Stimulated activated CD8-positive, alpha-beta memory T cell treated with anti-CD3 and anti-CD28 coated beads, Interleukin-12 subunit alpha, Interleukin-12 subunit beta, amount 100 ng/mL, for 4 hours (primary cell): ENCODE data around the gene ATG2A.

Experiments used
- DNase-seq: peaks from one replicate; pipeline ENCODE4 v3.0.0-alpha.2; 2020; ENCODE audit warnings: low read depth

The ATG2A gene

DNA sequence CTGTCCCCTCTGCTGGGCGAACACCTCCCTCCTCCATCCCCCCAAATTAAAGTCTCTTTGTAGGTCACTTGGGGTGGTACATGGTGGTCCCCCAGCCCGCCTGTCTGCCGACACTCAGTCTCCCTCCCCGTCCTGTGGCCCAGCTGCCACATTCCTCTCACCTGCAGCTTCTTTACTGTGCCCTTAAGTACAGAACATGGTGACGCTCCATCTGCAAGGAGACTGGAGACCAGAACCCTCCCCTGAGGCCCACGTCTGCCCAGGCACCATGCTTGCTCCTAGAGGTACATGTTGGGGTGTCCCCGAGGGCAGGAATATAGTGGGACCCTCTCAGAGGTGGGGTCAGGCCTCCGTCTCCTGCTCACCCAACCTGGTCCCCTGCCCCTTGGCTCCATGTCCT is 33.0 kb downstream of the ATG2A start:
- DNase-seq, result no peak

DNA sequence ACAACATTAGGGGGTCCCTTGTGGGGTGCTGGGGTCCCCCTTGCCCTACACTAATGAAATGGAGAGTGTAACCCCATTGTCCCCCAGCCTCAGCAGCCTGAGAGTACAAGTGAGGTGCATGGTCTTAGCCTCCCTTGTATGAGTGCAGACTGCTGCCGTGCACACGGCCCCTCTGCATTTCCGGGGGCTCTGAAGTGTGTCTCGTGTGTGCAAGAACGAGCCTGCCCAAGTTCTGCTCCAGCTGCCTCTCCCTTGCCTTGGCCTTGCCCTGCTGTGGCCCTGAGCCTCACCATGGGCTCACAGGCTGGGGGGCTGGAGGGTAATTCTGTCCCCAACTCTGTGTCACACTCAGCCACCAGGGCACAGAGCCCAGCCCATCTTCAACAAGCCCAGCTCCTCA is 33.4 kb downstream of the ATG2A start:
- DNase-seq, result no peak

DNA sequence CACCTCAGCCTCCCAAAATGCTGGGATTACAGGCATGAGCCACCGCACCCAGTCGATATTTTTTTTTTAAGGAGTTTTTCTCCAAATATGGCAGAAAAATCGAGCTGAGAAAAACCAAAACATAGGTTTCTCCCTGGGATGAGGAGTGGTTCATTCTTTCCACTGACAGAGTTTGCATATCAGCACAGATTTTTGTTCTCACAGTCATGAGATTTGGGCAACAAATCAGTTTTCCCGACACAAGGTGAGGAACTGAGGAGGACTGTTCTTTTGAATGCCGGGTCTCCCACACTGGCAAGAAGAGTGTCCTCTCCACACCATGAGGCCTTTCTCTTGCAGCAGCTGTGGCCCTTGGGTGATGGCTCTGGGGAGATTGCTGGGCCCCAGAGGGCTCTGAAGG is 34.8 kb downstream of the ATG2A start:
- no peak for DNase-seq

DNA sequence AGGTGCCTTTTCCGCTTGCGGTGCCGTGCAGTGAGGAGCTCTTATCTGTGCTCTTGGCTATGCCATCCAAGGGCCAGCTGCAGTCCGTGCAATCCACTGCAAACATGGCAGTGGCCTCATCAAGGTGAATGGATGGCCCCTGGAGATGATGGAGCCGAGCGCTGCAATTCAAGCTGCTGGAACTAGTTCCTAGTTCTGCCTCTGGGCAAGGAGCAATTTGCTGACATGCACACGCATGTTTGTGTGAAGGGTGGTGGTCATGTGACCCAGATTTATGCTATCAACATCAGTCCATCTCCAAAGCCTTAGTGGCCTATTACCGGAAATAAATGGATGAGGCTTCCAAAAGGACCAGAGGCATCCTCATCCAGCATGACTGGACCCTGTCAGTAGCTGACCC is 35.5 kb downstream of the ATG2A start:
- no peak for DNase-seq

DNA sequence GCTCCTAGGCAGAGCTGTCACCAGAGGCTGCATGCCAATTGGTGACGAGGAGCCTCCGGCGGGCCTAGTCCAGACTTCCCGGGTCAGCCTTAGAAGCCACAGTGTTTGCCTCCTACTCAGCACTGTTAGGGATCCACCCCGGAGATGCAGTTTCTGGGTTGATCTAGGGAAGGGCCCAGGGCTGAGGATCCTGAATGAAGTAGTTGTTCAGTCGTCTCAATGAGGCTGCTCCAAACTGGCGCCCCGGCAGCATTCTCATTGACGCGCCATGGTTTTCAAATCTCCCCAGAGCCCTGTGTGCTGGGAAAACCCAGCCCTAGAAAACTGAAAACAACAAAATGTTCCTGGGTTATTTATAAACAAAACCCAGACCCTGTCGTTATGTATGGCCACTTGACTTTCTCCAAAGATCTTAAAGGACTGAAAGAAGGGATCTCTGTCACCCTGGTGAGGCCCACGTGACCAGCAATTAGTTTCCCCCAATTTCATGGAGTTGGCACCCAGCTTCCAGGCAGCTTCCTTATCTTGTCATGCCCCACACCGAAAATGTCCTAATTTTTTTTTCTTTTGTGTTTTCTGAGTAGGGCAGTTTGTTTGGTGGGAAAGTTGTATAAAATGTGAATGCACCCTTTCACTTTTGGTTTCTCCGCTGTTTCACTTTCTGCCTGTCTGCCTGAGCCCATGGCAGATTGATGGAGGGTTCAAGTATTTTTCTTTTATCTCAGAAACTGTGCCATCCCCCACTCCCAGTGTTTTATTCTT is 36.6 kb downstream of the ATG2A start:
- no peak for DNase-seq

DNA sequence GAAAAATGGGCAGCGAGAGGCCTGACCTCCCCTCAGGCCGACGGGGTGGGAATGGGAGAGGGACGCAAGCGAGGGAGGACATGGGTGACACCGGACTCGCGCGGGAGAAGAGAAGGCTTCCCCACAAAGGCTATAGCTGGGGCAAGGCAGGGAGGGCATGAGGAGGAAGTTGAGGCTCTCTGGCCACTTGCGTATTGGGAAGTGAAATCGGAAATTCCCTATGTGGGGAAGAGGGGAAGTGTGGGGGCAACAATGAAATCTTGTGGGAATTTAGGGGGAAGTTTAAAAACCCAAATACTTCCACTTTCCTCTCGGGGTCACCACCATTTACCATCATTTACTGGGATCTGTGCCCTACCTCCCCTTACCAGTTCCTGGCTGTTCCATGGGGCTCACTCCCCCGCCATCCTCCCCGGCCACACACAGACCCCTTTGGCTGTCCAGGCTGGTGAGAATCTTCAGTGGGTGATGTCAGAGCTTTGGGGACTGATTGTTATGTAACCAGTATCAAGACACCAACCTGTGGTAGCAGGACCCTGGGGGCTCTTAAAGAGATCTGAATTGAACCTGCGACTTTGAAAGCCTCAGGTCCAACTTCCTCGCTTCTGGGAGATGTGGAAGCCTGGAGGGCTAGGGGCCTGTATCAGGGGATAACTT is 37.6 kb downstream of the ATG2A start:
- no peak for DNase-seq

DNA sequence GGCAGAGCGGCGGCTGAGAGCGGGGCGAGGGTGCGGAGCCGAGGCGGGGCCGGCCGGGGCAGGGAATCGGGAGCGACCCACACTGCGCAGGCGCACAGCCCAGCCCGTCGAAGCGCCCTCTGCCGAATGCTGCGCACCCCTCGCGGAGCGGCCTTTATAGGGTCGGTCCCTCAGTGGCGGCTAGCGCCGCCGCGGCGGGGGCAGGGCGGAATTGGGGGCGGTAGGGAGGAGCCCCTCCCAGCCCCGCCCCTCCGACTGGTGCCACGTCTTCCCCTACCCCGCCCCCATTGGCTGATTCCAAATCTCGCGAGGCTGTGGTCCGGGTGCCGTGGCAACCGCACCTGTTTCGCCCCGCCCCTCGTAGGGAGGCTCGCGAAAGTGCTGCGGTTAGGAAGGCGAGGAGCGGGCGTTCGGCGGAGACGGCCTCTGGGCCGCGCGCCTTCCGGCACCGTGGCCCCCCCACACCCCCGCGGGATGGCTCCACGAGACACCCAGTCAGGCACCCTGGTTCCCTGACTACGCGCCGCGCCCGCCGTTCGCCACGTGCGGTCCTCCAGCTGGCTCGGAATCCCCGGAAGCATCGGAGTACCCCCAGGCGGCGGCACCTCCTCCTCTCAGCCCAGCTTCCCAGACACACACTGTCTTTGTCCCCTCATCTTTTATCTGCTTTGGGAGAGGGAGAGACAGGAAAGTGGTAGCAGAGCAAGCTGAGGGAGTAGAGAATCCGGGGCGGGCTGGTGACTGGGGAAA is 38.3 kb downstream of the ATG2A start, which contains the start of gene EHD1:
Gene EHD1, minus strand, starts transcription at position 128 of the 750 bp plus-strand sequence. CDS start 157 bp downstream, outside the sequence.
- peak; percentile 100 for DNase-seq

DNA sequence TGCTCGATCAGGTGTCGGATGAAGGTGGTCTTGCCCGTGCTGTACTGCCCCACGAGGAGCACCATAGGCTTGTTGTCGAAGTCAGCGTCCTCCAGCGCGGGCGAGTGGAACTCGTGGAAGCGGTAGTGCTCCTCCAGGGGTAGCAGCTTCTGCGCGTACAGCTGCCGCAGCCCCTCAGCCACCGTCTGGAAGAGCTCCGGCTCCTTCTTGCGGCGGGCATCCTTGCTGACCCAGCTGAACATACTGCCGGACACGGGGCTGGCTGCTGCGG is 38.9 kb downstream of the ATG2A start:
- no peak for DNase-seq

DNA sequence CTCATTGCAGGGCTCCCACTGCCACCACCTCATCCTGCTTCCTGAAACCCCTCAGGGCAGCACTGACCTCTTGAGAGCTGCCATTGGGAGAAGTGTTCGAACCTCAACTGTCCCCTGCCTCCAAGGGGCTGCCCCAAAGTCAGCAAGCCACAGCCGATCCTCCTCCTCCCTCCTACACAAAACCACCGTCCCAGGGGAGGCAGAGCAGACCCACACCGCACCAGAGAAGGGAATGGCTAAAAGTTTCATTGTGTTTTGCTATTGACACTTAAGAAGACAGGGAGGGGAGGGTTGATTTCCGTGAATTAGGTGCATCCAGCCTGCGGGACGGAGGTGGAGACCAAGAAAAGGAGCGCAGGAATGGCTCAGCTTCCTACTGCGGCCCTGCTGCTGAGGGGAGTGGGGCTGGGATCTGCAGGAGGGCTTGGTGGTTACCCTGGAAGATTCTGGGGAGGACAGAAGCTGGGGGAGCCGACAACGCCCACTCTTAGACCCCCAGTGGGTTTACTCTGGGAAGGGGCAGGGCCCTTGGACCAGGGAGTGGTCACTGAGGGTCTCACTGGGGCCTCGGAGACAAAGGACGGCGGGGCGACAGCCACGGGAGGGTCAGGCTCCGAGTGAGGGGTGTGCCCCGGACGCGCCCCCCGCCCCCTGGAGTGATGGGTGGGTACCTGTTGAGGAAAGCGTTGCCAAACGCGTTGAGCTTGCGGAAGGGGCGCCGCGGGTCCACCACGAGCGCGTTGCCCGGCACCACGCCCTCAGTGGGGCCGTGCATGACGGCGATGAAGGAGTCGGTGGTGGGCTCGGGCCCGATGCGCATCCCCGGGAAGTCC is 39.4 kb downstream of the ATG2A start:
- no peak for DNase-seq

DNA sequence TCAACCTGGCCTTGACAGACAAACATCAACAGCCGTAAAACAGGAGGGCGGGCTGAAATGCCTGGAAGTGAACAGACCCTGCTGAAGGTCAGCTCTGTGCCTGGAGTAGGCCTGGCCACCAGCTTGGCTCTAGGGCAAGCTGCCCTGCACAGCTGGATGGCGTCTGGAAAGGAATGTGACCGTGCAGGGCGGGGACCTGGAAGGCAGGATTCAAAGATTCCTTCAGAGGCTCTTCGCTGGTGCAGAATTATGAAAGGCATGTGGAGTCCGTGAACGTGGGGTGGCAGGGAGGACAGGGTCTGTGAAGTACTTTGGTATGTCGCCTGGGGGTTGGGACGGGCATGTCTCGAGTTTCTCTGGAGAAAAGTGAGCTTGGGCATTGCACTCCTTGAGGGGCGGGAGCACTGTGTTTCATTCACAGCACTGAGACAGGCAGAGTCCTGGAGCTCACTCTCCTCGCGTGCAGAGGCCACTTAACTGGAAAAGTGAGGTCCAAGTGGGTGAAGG is 40.1 kb downstream of the ATG2A start:
- DNase-seq, result no peak

DNA sequence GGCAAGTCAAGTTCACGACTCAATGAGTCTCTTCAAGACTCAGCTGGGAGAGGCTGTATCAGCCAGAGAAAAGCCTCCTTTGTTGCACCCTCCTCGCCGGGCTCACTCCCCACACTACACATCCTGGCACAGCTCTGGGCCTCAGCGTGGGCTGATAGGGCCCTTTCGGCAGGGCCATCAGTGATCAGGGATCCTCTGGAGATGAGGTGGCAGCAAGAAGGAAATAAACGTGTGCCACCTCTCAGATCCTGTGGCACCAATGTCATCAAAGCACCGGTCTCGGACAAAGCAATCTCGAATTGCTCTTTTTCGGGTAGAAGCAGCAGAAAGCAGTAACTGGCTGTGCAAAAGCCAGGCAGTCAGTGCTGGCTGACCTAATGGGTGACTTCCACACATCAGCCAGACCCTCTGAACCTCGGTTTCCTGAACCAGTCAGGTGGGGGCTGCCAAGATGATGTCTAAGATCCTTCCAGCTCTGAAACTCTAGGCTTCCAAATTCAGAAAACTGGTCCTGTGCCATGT is 40.7 kb downstream of the ATG2A start:
- DNase-seq, result no peak

DNA sequence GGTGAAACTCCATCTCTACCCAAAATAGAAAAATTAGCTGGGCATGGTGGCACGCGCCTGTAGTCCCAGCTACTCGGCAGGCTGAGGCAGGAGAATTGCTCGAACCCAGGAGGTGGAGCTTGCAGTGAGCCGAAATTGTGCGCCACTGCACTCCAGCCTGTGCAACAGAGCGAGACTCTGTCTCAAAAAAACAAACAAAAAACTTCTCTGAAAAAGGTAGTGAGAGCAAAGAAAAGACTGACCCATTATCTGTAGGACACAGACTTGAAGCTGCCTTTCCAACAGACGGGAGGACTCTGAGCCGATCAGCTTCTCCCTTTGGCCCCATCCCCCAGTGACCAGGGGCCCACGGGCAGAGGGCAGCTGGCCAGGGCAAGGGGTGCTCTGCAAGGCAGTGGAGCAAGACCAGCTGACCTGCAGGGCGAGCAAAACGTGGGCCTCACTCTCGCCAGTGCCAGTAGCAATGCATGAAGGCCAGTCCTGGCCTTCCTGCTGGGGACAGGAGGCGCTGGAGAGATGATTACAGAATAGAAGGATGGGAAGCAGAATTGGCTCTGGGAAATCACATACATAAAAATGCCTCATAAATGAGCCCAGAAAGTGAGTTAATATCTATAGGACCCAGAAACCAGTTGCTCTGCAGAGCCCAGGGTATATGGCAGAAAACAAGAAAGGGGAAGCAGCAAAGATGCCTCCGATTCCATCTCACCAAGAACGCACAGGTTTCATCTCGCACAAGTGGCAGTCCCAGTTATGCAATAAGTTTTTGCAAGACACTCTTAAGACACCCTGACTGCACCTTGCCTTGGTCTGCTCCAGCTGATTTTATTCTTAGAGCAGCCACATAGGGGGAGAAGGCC is 41.4 kb downstream of the ATG2A start:
- DNase-seq, result no peak

DNA sequence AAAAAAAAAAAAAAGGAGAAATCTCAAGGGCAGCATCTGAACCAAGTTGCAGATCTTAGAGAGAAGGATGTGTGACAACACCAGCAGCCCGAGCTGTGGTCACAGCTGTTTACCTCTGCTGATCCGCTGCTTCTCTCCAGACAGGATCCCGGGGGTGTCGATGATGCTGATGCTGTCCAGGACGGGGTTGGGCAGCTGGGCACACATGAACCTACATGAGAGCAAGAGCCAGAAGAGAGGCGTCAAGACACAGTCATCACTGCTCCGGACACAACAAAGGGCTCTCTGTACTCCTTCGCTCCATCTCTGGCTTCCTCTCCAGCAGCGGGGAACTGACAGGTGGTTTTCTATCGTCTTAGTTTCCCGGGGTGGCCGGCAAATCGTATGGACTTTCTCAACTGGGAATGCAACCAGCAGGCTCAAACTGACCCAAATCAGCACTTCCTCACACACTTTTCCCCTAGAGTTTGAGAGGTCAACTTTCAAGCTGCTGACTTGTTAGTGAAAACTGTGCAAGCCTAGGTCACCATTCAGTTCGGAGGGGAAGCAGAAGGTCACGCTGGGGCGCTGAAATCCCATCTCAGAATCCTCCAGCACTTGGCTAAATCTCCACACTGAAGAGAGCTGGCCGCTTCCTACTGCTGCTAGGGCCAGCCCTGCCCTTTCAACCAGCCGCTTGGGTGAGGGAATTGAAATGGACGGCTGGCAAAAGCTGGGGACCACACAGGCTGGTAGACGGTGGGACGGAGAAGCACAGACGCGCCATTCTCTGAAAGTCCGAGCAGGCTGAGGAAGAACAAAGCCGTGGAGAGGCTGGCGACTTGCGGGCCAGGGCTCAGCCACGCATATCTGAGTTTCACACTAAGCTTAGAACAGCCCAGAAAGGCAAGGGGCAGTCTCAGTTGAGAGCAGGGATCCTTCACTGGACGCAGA is 42.4 kb downstream of the ATG2A start:
- DNase-seq, result no peak

DNA sequence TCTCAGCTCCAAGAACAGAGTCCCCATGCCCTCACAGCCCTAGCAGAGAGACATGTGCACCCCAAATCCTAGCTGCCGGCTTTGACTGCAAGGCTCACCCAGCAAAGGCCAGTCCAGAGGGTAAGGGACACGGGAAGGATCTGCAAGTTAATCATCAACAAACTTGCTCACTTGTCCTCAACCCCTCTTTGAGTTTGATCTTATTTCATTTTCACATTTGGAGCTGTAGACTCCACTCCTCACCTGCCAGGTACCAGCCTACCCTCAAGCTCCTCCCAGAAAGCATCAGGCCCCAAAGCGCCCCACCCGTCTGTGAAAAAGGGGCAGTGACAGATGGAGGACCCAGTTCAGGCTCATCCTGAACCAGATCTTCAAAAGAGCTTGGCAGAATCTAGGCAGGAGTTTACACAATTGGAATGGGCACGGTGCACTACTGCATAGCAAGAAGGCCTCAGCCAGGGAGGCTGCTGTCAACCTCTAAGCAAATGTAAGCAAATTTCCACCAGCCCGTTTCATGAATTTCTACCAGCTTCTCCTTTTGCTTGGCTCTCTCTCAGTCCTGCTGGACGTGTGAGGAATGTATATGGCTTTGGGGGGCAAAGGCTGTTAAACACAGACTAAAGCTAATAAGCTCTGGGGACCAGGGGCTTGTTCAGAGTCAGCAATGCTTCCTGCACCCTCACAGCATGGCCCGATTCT is 44.1 kb downstream of the ATG2A start:
- DNase-seq, result no peak

DNA sequence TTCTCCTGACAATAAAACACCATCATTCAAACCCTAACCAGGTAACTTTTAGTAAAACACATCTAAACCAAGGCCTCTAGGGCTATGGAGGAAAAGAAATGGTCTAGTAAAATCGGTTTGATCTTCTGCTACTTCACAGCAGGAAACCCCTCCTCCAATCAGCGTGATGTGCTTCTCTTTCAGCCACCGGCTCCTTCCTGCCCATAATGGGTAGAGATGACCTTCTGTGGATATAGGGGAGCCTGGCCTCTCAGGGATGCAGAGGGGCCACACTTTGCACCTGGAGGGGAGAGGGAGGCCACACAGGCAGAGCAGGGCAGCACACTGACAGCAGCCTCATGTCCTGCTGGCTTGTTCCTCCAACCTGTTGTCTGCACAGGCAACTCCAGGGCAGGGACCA is 45.5 kb downstream of the ATG2A start:
- no peak for DNase-seq

DNA sequence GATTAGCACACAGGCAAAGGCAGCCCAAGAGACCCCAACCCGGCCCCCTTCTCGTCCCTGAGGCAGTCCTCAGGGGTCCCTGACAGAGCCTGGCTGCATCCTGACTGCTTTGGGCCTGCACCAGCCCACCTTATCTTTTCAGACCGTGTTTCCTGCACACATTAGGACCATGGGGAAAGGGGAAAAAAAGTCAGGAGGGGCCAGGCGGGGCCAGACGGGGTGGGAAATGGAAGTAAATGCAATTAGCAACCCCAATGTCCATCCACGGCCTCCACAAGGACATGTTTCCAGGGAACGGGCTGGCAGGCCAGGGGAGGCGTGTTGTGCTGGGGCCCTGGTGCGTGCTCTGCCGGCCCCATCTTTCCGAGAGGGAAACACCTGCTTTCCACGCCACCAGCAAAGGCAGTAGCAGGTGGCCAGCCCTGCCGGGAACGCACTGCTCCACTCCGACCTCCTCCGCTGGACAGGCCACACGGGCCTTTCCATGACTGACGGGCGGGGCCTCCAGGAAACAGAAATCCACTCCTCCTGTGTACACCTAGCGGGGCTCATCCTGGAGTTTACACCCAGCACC is 46.0 kb downstream of the ATG2A start:
- no peak for DNase-seq

DNA sequence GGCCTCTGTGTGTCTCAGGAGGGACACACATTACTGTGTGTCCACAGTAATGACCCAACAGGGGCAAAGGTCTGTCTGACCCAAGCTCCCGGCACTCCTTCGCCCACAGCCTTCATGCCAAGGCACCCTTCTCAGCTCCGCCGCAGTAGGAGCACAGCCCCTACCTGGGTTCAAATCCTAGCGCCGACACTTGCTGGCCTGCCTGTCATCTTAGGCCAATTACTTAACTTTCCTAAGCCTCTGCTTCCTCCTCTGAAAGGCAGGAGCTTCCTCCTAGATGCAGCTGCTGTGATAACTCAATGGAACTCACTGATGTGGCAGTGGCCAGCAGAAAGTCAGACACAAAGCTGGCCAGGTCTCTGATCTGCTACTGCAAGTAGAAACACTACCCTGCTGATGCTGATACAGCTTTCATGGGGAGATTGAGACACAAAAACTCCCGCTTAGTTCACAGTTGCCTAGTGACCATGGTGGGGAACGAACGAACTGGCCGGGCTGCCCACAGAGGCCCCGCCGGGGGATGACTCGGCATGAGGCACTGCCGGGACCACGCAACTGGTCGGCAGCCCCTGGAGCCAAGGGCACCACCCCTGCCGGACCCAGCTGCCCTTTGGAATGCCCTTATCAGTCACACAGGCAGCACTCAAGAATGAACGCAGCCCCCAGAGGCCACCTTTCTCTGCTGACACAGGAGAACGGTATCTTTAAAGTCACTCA is 46.7 kb downstream of the ATG2A start:
- DNase-seq, result no peak

DNA sequence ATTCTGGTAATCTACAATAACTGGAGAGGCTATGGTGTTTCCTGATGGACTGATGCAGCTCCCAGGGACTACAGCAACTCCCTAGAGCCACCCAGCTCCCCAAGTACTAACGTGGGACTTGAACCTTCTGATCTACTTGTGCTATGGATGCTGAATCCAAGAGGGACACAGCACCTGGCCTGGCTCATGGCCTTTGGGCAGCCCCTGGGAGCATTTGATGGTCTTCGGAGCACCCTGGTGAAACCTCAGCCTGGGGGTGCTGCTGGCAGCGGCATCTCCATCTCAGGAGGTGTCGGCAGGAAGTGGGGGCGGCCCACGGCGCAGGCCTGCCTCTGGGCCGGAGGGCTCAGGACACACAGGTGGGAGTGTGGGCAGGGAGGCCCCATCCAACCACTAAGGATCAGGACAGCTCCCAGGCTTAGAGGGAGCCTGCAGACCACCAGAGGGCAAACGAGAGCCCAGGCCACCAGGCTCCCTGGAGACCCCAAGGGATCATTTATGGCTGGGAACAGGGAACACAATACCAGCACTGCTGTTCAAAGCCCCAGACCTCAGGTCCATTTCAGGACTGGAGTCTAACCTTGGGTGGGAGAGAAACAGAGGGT is 47.3 kb downstream of the ATG2A start:
- DNase-seq, result no peak
